ENCODE data around the gene FGD4. TPM values are rescaled to one million over a fixed set of nuclear protein-coding genes. Genes with fewer than 3 reads are reported as not detected.

FGD4 gene
- total RNA-seq, 1 experiment from 2014 or later, result 39.7 TPM

GRCh38 chr12:32606443-32606842 is 207.1 kb downstream of the FGD4 start (continued):
- TF ChIP-seq TP53 (CRISPR knock-in tag; IDR thresholded peaks at IDR 0.05), result no peak

GRCh38 chr12:32609966-32610365 is 210.6 kb downstream of the FGD4 start:
- Mint-ChIP-seq H3K36me3 (peaks cover 39% of the 10 kb centered on the region), H3K27me3 (ENCODE audit: low read depth) (no peaks in the 10 kb centered on the region), H3K27ac (no peak overlapping the region), H3K4me1 (peaks cover 8% of the 10 kb centered on the region), H3K4me3 (no peak overlapping the region), H3K9me3 (no peaks in the 10 kb centered on the region)
- TF ChIP-seq USF2 (CRISPR knock-in tag; IDR thresholded peaks at IDR 0.05) (no peak), SMAD4 (CRISPR knock-in tag; IDR thresholded peaks at IDR 0.05) (no peak), ZNF121 (CRISPR knock-in tag; IDR thresholded peaks at IDR 0.05) (no peak), MLX (CRISPR knock-in tag; IDR thresholded peaks at IDR 0.05) (no peak), ATF3 (CRISPR knock-in tag; conservative IDR thresholded peaks at IDR 0.05) (no peak), JUN (CRISPR knock-in tag; IDR thresholded peaks at IDR 0.05) (no peak), NR1H2 (CRISPR knock-in tag; IDR thresholded peaks at IDR 0.05) (no peak), SP1 (CRISPR knock-in tag; conservative IDR thresholded peaks at IDR 0.05) (no peak), ZBTB21 (CRISPR knock-in tag; IDR thresholded peaks at IDR 0.05; ENCODE audit: borderline replicate concordance) (no peak), OVOL2 (CRISPR knock-in tag; IDR thresholded peaks at IDR 0.05; ENCODE audit: borderline replicate concordance) (no peak), NFATC4 (CRISPR knock-in tag; IDR thresholded peaks at IDR 0.05) (no peak), ZNF396 (CRISPR knock-in tag; IDR thresholded peaks at IDR 0.05; ENCODE audit: borderline replicate concordance) (no peak), AFF4 (CRISPR knock-in tag; IDR thresholded peaks at IDR 0.05; ENCODE audit: borderline replicate concordance) (no peak), ETV6 (CRISPR knock-in tag; IDR thresholded peaks at IDR 0.05) (no peak), ZNF281 (CRISPR knock-in tag; IDR thresholded peaks at IDR 0.05) (no peak), ATF1 (CRISPR knock-in tag; IDR thresholded peaks at IDR 0.05) (no peak), E2F5 (CRISPR knock-in tag; IDR thresholded peaks at IDR 0.05) (no peak)
- ChIA-PET CTCF (no interaction called here), POLR2A (no interaction called here)
- no peak for ATAC-seq
- no peak for DNase-seq (ENCODE audit: low spot score)

Measured in WTC11 (cell line).